ENCODE results near the gene LRIT3. TPM values are rescaled to one million over a fixed set of nuclear protein-coding genes. Genes with fewer than 3 reads are reported as not detected.
A peak's percentile ranks its signal among the peaks of the same experiment; 100 is the strongest.

LRIT3 gene
- total and polyA plus RNA-seq, 9 donors: 0.09 to 0.76 (median 0.21) TPM

DNA sequence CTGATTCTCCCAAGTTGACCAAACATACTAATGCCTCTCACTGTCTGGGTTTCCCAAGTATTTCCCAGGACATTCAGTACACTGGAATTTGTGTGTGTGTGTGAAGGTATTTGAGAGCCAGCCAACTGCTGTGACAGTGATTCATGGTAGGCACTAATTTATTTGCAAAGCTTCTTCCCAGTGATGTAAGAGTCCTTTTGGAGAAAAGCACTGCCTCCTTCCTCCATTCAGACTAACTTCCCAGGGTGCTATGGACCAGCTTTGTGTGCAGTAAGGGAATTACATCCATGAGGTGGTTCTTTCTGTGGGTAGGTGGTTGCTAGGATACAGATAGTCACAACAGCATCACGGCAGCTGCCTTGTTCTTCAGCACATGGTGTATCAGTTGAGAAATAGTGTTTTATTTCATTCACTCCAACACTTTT, 73.5 kb downstream of the LRIT3 start:
- peak; percentile 13 for DNase-seq
- H3K27me3 ChIP-seq (ENCODE audit: control insufficient read depth, insufficient read depth, low read length): no peaks in the 10 kb centered on the region
- H3K9me3 ChIP-seq (replicated peaks; ENCODE audit: control insufficient read depth, low read depth, low read length): no peaks in the 10 kb centered on the region
- H3K36me3 ChIP-seq (ENCODE audit: control insufficient read depth, insufficient read depth, low read length): no peaks in the 10 kb centered on the region
- no CpG with 5 or more reads among the region's 1 CpG for WGBS (ENCODE audit: insufficient coverage)
- H3K27ac ChIP-seq (ENCODE audit: low read length): no peak overlapping the region
- no peaks in the 10 kb centered on the region for H3K4me1 ChIP-seq (ENCODE audit: control insufficient read depth, insufficient read depth, low read length)
- no peak overlapping the region for H3K4me3 ChIP-seq (ENCODE audit: low read length)

Other genes starting within 250 kb of the LRIT3 start
- gene CASP6, start 144.7 kb upstream of the LRIT3 start, total RNA-seq: 13.1 TPM
- 10 to 100 TPM; 12.4 to 21.3 (median 16.5) TPM for gene CASP6, start 144.7 kb upstream of the LRIT3 start, polyA plus RNA-seq (ENCODE audit: insufficient read depth in 1 of 8, insufficient read length in 8 of 8, low replicate concordance in 1 of 8)
- 16.4 TPM for gene PLA2G12A, start 118.0 kb upstream of the LRIT3 start, total RNA-seq
- 10 to 100 TPM in 7 of 8 donors, 1 to 10 TPM in 1; 9.8 to 17.3 (median 13.3) TPM for gene PLA2G12A, start 118.0 kb upstream of the LRIT3 start, polyA plus RNA-seq (ENCODE audit: insufficient read depth in 1 of 8, insufficient read length in 8 of 8, low replicate concordance in 1 of 8)
- gene CFI, start 46.1 kb upstream of the LRIT3 start, total RNA-seq: 7.8 TPM
- 10 to 100 TPM in 1 of 8 donors, 1 to 10 TPM in 7; 3.8 to 15.5 (median 6.3) TPM for gene CFI, start 46.1 kb upstream of the LRIT3 start, polyA plus RNA-seq (ENCODE audit: insufficient read depth in 1 of 8, insufficient read length in 8 of 8, low replicate concordance in 1 of 8)
- 3.9 TPM for gene GAR1, start 32.3 kb upstream of the LRIT3 start, total RNA-seq
- 10 to 100 TPM; 23.8 to 43.9 (median 35.7) TPM for gene GAR1, start 32.3 kb upstream of the LRIT3 start, polyA plus RNA-seq (ENCODE audit: insufficient read depth in 1 of 8, insufficient read length in 8 of 8, low replicate concordance in 1 of 8)
- 0.18 TPM for gene RRH, start 20.1 kb upstream of the LRIT3 start, total RNA-seq
- gene RRH, start 20.1 kb upstream of the LRIT3 start, polyA plus RNA-seq (ENCODE audit: insufficient read depth in 1 of 8, insufficient read length in 8 of 8, low replicate concordance in 1 of 8): under 1 TPM; 0.11 to 0.36 (median 0.24) TPM
- 9.4 TPM for gene EGF, start 64.8 kb downstream of the LRIT3 start, total RNA-seq
- 10 to 100 TPM in 2 of 8 donors, 1 to 10 TPM in 6; 1.9 to 13.7 (median 5.9) TPM for gene EGF, start 64.8 kb downstream of the LRIT3 start, polyA plus RNA-seq (ENCODE audit: insufficient read depth in 1 of 8, insufficient read length in 8 of 8, low replicate concordance in 1 of 8)